Kidney (tissue), 14 donors: Measurements from ENCODE around the gene LSMEM2. TPM values are rescaled to one million over a fixed set of nuclear protein-coding genes. Genes with fewer than 3 reads are reported as not detected.

ENCODE experiments used
- DNase-seq, 5 donors: peaks; one replicate each; pipeline ENCODE4 v3.0.0-alpha.2; 2013 to 2020
- FAIRE-seq: peaks from 2 replicates; lab custom pipeline; 2012; peaks lifted over from hg19 to GRCh38; lab: Jason Lieb, UNC
- H3K27ac ChIP-seq, 2 donors: one replicate each; pipeline ENCODE4 v1.7.0; 2013; ENCODE audit warnings: low read depth in 2 of 2, low read length in 2 of 2, inconsistent platforms in 1 of 2
- H3K27me3 ChIP-seq: one replicate; pipeline ENCODE4 v1.7.1; 2013; ENCODE audit warnings: low read length, inconsistent platforms; ENCODE audit not compliant: control insufficient read depth, insufficient read depth
- H3K36me3 ChIP-seq, 3 donors: one replicate each; pipeline versions ENCODE4 v1.7.0 to v1.7.1; 2013; ENCODE audit warnings: low read length in 3 of 3, control low read depth in 1 of 3, inconsistent platforms in 1 of 3; ENCODE audit not compliant: insufficient read depth in 3 of 3, control insufficient read depth in 2 of 3
- H3K4me1 ChIP-seq, 3 donors: one replicate each; pipeline versions ENCODE4 v1.7.0 to v1.7.1; 2013; ENCODE audit warnings: low read length in 3 of 3, inconsistent platforms in 1 of 3, low read depth in 1 of 3; ENCODE audit not compliant: control insufficient read depth in 2 of 3, insufficient read depth in 2 of 3
- H3K4me3 ChIP-seq, 3 donors: one replicate each; pipeline versions ENCODE4 v1.7.0 to v1.8.1; 2013; ENCODE audit warnings: low read length in 3 of 3, control low read depth in 1 of 3, inconsistent platforms in 1 of 3
- H3K9ac ChIP-seq, 3 donors: one replicate each; pipeline versions ENCODE4 v1.7.0 to v1.7.1; 2013; ENCODE audit warnings: low read length in 3 of 3, control low read depth in 1 of 3, inconsistent platforms in 1 of 3
- H3K9me3 ChIP-seq, 3 donors: one replicate each; pipeline versions ENCODE4 v1.7.0 to v1.7.1; 2013; ENCODE audit warnings: low read length in 3 of 3, control low read depth in 1 of 3, inconsistent platforms in 1 of 3; ENCODE audit not compliant: control insufficient read depth in 2 of 3, insufficient read depth in 1 of 3
- intact Hi-C: fragments of 100-400 bp; cut with DNase I; formaldehyde crosslinking; loops from one replicate; pipeline ENCODE4 v1.11.1; 2022
- polyA plus RNA-seq: library from polyadenylated mRNA; stranded (reverse); fragments of 350-450 nt; fragmentation: Illumina TruSeq; extraction: RNeasy Lipid Tissue Mini Kit (QIAGEN cat#74804); gene quantifications from one replicate; pipeline ENCODE4 v1.2.3, GENCODE V29; 2014; ENCODE audit warnings: low read depth, low replicate concordance; ENCODE audit not compliant: insufficient read depth
- total RNA-seq: library from RNA; stranded (reverse); fragmentation: NEBNext Ultra II Directional; extraction: Animal tissue kit (Norgen Biotek cat#: 25700); gene quantifications from one replicate; pipeline ENCODE4 v1.2.1, GENCODE V29; 2021
- TF ChIP-seq, protein P1 (sequence below): IDR thresholded peaks from 3 replicates; pipeline ENCODE4 v1.5.1; 2012; ENCODE audit warnings: mild to moderate bottlenecking, moderate library complexity, borderline replicate concordance; ENCODE audit not compliant: insufficient read depth; ENCODE audit errors: extremely low read depth
- donor health status: control.
- donor health status: control.
- donor health status: control.
- donor health status: control.
- donor health status: control.
- donor health status: DM: yes; HTN: yes; CAD: no.
- donor health status: Normal renal cell carcinoma (clear cell type).

The LSMEM2 gene
- total and polyA plus RNA-seq, 2 donors from 2014 or later: 0.22 to 0.62 TPM

DNA sequence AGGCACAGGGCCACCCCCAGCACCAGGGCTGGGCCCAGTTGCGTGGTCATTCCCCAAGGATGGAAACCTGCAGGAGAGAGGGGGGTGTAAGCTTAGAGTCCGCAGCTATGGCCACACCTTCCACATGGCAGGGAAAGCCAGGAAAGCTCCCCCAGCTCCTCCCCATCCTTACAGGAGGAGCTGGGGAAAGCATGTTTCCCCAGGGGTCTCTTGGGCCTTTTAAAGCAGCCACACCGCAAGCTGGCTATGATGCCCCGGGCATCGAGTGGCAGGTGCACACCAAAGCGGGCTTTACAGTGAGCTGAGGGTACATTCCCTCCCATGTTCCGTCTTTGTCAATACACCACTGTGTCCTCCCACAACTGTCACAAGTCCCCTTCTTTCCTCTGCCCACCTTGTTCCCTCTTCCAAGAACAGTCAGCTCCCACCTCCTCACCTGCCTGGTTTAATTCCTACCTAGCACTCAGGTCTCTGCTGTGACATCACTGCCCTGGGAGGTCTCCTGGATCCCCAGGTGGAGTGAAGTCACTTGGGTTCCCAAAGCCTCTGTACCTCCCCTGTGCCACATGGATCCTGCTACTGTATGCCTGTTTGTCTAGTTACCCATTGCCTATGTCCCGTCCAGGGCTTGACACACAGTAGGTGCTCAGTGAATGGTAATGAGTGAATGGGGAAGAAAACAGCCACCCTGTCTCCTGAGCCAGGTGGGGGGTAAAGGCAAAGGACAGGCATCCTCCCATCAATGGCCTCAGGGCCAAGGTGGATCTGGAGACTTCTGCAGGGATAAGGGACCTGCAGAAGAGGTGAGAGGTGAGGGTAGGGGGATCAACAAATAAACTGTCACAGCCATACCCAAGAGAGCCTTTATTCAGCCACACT, 16.9 kb downstream of the LSMEM2 start:
- Histone ChIP-seq H3K27me3 (no peaks in the 10 kb centered on the region), H3K9me3 (no peaks in the 10 kb centered on the region), H3K27ac (no peak overlapping the region), H3K4me1 (peaks cover 7 to 35% (median 34%) of the 10 kb centered on the region in 3 donors), H3K36me3 (peaks cover 0 to 6% (median 3%) of the 10 kb centered on the region in 3 donors), H3K4me3 (no peak overlapping the region), H3K9ac (no peak overlapping the region)
- TF ChIP-seq, protein P1, sequence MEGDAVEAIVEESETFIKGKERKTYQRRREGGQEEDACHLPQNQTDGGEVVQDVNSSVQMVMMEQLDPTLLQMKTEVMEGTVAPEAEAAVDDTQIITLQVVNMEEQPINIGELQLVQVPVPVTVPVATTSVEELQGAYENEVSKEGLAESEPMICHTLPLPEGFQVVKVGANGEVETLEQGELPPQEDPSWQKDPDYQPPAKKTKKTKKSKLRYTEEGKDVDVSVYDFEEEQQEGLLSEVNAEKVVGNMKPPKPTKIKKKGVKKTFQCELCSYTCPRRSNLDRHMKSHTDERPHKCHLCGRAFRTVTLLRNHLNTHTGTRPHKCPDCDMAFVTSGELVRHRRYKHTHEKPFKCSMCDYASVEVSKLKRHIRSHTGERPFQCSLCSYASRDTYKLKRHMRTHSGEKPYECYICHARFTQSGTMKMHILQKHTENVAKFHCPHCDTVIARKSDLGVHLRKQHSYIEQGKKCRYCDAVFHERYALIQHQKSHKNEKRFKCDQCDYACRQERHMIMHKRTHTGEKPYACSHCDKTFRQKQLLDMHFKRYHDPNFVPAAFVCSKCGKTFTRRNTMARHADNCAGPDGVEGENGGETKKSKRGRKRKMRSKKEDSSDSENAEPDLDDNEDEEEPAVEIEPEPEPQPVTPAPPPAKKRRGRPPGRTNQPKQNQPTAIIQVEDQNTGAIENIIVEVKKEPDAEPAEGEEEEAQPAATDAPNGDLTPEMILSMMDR: no peak
- peak in 1 of 5 donors; percentile 48 for DNase-seq
- FAIRE-seq: no peak
- intact Hi-C loops: no loop called here

DNA sequence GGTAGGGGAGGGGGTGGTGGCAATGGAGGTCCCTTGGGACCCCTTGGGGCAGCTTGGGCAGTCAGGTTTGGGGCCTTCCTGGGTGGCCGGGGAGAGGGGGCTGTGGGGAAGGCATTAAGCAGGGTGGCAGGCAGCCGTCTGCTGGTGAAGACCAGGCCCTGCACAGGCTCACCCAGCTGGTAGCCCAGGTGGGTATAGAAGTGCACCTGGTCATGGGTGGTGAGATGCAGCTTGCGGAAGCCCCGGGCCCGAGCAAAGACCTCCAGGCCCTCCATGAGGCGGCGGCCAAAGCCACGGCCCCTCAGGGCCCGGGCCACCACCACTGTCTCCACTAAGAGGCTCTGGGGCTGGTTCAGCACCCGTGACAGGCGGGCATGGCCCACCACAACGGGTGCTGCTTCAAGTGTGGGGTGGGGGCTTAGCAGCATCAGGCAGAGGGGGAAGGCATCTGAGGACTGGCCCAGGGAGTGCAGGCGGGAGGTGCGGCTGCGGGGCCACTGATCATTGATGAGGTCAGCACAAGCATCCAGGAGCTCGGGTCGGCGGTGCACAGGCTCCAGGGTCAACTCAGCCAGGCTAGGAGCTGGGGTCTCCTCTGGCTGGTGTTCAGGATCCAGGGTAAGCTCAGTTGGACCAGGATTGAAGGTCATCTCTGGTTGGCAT, 18.0 kb downstream of the LSMEM2 start:
- H3K27ac ChIP-seq: no peak overlapping the region
- TF ChIP-seq, protein P1: no peak
- FAIRE-seq: no peak
- H3K9ac ChIP-seq: no peak overlapping the region
- H3K4me3 ChIP-seq: no peak overlapping the region
- DNase-seq: peak in 1 of 5 donors; percentile 64
- peaks cover 7 to 31% (median 27%) of the 10 kb centered on the region in 3 donors for H3K4me1 ChIP-seq
- H3K36me3 ChIP-seq: peaks cover 0 to 6% (median 3%) of the 10 kb centered on the region in 3 donors
- no peaks in the 10 kb centered on the region for H3K27me3 ChIP-seq
- intact Hi-C loops: no loop called here
- H3K9me3 ChIP-seq: no peaks in the 10 kb centered on the region

DNA sequence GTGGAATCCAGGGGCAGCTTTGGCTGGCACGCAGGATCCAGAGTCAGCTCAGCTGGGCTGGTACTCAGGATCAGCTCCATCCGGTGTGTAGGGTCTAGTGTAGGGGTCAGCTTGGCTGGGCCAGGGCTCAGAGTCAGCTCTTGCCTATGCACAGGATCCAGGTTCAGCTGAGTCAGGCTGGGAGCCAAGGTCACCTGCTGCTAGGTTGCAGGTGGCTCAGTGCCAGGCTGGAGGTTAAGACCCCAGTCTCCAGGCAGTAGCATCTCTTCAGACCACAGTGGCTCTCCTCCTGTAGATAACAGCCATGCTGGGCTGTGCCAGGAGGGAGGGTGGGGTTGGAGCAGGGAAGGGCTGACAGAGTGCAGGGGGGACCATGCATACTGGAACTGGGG, 18.5 kb downstream of the LSMEM2 start:
- TF ChIP-seq, protein P1: no peak
- Histone ChIP-seq H3K9me3 (no peaks in the 10 kb centered on the region), H3K36me3 (peaks cover 0 to 6% (median 3%) of the 10 kb centered on the region in 3 donors), H3K27ac (no peak overlapping the region), H3K4me3 (no peak overlapping the region), H3K27me3 (no peaks in the 10 kb centered on the region), H3K4me1 (peaks cover 7 to 36% (median 27%) of the 10 kb centered on the region in 3 donors), H3K9ac (no peak overlapping the region)
- FAIRE-seq (no peak), DNase-seq (peak in 1 of 5 donors; percentile 59)
- intact Hi-C loops: no loop called here
